GM12872 (cell line): ENCODE data around the gene CDH23.

Experiments
- CTCF ChIP-seq: IDR thresholded peaks from 3 replicates; pipeline ENCODE4 v1.5.1; 2011; ENCODE audit warnings: low read depth, mild to moderate bottlenecking, low read length, moderate library complexity; ENCODE audit not compliant: insufficient read depth

Gene CDH23

GRCh38 chr10:71829171-71829570 is 432.5 kb downstream of the CDH23 start:
- TF ChIP-seq CTCF, result no peak

GRCh38 chr10:71829896-71830295 is 433.2 kb downstream of the CDH23 start:
- TF ChIP-seq CTCF, result no peak

GRCh38 chr10:71830726-71831125 is 434.0 kb downstream of the CDH23 start:
- no peak for TF ChIP-seq CTCF

- no peak for TF ChIP-seq CTCF
These were observed 435.2 kb downstream of the CDH23 start for GRCh38 chr10:71831646-71832552.

GRCh38 chr10:71832967-71833366 is 436.2 kb downstream of the CDH23 start:
- no peak for TF ChIP-seq CTCF

- no peak for TF ChIP-seq CTCF
These were observed 437.0 kb downstream of the CDH23 start for GRCh38 chr10:71833451-71834342.

- no peak for TF ChIP-seq CTCF
These were observed 437.6 kb downstream of the CDH23 start for GRCh38 chr10:71834343-71834674.
